IPS-18c (cell line): Measurements from ENCODE around the gene IGFBP7.

Experiments
- H3K4me3 ChIP-seq: 2 replicates; pipeline ENCODE4 v1.7.0; 2013; ENCODE audit warnings: low read depth, mild to moderate bottlenecking, low read length, moderate library complexity; ENCODE audit not compliant: insufficient read depth
- H3K9me3 ChIP-seq: one replicate; pipeline ENCODE4 v1.6.1; 2013; ENCODE audit warnings: mild to moderate bottlenecking, low read length, moderate library complexity; ENCODE audit not compliant: control insufficient read depth, insufficient read depth

The IGFBP7 gene

GRCh38 chr4:57084360-57084759 lies 25.8 kb downstream of the IGFBP7 start:
- peaks cover 2% of the 10 kb centered on the region for H3K9me3 ChIP-seq
- no peak overlapping the region for H3K4me3 ChIP-seq

- Histone ChIP-seq H3K4me3 (no peak overlapping the region), H3K9me3 (peaks cover 2% of the 10 kb centered on the region)
Measured at GRCh38 chr4:57083090-57083489, 27.1 kb downstream of the IGFBP7 start.

- Histone ChIP-seq H3K4me3 (no peak overlapping the region), H3K9me3 (peaks cover 2% of the 10 kb centered on the region)
Measured at GRCh38 chr4:57081651-57082621, 28.2 kb downstream of the IGFBP7 start.

- Histone ChIP-seq H3K9me3 (peaks cover 2% of the 10 kb centered on the region), H3K4me3 (no peak overlapping the region)
Measured at GRCh38 chr4:57080781-57081650, 29.2 kb downstream of the IGFBP7 start.

GRCh38 chr4:57078685-57079521 lies 31.3 kb downstream of the IGFBP7 start:
- no peak overlapping the region for H3K4me3 ChIP-seq
- H3K9me3 ChIP-seq: no peaks in the 10 kb centered on the region

- H3K9me3 ChIP-seq: no peaks in the 10 kb centered on the region
- H3K4me3 ChIP-seq: no peak overlapping the region
Measured at GRCh38 chr4:57077550-57078343, 32.4 kb downstream of the IGFBP7 start.

- no peaks in the 10 kb centered on the region for H3K9me3 ChIP-seq
- no peak overlapping the region for H3K4me3 ChIP-seq
Measured at GRCh38 chr4:57076646-57077045, 33.5 kb downstream of the IGFBP7 start.

- Histone ChIP-seq H3K9me3 (no peaks in the 10 kb centered on the region), H3K4me3 (no peak overlapping the region)
Measured at GRCh38 chr4:57075367-57075766, 34.8 kb downstream of the IGFBP7 start.

- no peak overlapping the region for H3K4me3 ChIP-seq
- H3K9me3 ChIP-seq: no peaks in the 10 kb centered on the region
Measured at GRCh38 chr4:57074744-57075143, 35.4 kb downstream of the IGFBP7 start.

- no peak overlapping the region for H3K4me3 ChIP-seq
- no peaks in the 10 kb centered on the region for H3K9me3 ChIP-seq
Measured at GRCh38 chr4:57073559-57073958, 36.6 kb downstream of the IGFBP7 start.

- Histone ChIP-seq H3K4me3 (no peak overlapping the region), H3K9me3 (no peaks in the 10 kb centered on the region)
Measured at GRCh38 chr4:57071326-57071725, 38.9 kb downstream of the IGFBP7 start.

- no peak overlapping the region for H3K4me3 ChIP-seq
- no peaks in the 10 kb centered on the region for H3K9me3 ChIP-seq
Measured at GRCh38 chr4:57070461-57070860, 39.7 kb downstream of the IGFBP7 start.

GRCh38 chr4:57068237-57068981 lies 41.8 kb downstream of the IGFBP7 start:
- H3K9me3 ChIP-seq: no peaks in the 10 kb centered on the region
- no peak overlapping the region for H3K4me3 ChIP-seq

- no peak overlapping the region for H3K4me3 ChIP-seq
- no peaks in the 10 kb centered on the region for H3K9me3 ChIP-seq
Measured at GRCh38 chr4:57065730-57066482, 44.3 kb downstream of the IGFBP7 start.
